ENCODE measurements around the gene DLX1.
A peak's percentile ranks its signal among the peaks of the same experiment; 100 is the strongest.
"Not testable (repeated sequence)": the region's sequence is repeated elsewhere in the genome, so short reads cannot be mapped to it uniquely, and the experiment has no call there.

The DLX1 gene

DNA sequence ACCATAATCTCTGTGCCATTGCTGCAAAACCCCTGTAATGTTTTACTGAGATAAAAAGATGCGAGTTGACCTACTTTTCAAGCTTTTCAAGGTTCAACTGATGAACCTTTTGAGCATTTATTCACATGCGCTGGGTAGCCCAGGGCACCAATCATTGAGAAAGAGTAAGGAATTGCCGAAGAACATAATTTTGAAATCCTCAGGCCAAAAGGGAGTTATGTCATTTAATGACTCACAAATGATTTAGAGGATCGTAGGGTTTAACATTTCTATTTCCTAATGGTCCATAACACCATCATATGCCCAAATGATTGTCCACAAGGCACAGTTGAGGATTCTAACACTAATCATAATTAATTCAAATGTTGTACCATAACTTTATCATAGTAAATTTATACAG is 20.2 kb upstream of the DLX1 start:
- DNase-seq (ENCODE audit: low spot score): no peak

DNA sequence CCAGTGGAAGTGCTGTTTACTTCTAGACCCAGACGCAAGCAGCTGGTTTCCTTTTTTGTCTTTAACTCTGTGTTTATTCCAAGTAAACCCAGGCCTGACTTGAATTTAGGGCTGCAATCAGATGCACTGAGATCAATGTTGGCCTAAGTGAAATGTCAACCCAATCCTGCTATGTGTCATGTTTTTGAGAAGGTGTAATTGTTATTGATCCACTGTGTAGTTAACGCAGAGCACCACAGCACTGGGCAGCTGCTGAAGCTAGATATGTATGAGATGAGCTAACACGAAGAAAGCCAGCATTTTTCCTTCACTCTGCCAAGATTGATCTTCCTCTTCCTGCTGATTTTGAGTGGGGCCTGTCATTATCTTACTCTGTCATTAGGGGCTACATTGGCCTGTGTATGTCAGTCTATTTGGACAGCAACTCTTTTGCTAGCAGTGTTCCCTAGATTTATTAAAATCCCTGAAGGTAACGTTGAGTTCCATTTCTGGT is 18.9 kb upstream of the DLX1 start:
- DNase-seq (ENCODE audit: low spot score): no peak

DNA sequence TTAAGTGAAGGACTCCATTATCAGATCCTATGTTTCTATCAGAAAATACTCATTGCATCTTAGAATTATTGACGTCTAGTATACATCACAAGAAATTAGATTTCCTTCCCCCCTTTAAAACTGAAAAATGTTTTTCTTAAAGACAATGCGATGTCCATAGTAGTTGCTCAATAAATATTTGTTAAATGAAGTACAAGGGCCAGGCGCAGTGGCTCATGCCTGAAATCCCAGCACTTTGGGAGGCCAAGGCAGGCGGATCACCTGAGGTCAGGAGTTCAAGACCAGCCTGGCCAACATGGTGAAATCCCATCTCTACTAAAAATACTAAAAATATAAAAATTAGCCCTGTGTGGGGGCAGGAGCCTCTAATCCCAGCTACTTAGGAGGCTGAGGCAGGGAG is 17.4 kb upstream of the DLX1 start:
- DNase-seq (ENCODE audit: low spot score): not testable (repeated sequence)

DNA sequence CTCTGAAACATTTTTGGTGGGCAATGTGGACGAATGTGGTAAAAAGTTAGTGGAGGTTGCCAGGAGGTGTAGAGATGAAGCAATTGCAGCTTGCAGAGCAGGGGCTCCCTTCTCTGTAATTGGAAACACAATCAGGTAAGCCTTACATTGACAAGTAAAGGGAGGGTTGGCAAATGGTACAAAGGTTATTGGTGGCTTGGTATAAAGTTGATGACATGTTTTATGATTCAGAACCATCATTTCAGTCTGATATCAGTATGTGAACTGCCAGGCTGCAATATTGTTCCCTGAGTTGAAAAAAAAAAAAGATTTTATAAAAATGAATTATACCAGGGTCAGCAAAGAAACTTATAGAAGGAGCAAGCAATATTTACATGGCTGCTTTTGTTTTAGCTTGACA is 14.4 kb upstream of the DLX1 start:
- no peak for DNase-seq (ENCODE audit: low spot score)

DNA sequence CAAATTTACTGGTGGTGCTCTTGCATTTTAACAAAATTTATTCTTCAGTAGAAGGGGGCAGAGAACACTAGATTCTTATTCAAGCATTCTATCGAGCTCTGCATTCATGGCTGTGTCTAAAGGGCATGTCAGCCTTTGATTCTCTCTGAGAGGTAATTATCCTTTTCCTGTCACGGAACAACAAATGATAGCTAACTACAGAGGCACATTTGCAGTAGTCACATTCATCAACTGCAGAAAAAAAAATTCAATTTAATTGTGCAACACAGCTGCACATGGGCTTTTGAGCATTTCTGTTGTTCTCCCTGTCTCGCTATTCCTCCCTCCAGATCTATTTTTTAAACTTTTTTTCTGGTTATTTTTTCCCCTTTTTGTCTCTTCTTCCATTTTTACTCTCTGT is 13.0 kb upstream of the DLX1 start:
- no peak for DNase-seq (ENCODE audit: low spot score)

DNA sequence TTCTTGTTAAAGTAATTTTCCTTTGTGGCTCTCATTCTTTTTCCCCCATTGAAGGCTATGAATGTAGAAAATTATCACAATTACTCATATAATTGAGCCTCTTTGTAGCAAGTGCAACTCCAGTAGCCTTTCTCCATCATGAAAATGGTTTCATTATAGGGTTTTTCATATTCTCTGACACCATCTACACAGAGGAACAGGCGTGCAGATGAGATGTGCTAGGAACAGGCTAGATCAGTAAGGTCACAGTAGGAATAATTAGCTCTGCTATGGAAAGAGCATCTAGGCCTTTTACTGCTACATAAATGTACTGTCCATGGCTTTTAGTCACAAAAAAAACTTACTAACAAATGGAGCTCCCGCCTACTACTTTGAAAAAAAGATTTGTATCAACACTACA is 12.6 kb upstream of the DLX1 start:
- DNase-seq (ENCODE audit: low spot score): no peak

DNA sequence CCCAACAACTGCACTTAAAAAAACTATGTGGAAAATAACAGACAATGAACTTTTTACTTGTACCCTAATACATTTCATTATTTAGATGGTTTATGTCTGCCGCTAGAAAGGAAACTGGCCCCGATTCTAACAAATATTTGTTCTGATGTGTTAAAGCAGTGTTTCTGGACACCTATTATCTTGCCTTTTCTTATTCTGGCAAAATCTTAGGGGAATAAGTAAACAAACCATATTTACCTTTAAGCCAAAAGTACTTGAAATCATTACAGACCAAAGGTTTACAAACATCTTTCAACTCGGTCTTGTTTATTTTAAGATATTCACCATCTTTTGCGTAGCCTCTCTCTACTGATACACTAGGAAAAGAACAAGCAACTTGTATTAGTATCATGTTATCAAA is 11.8 kb upstream of the DLX1 start:
- DNase-seq (ENCODE audit: low spot score): no peak

DNA sequence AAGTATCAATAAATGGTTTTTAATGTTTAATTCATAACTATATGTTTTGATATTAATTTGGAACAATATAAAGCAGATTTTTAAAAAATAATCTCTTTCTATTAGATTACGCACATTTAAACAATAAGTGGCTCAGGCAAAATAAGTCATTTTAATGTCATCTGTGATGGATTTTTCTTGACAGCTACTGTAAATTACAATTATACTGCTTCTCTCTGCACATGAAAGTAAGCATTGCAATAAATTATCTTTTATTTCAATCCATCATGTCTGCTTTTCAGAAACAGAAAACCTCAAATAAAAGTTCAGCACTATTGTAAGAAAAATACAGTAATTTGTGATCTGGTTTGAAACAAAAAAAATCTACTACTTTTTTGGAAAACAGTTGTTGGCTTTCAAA is 11.1 kb upstream of the DLX1 start:
- no peak for DNase-seq (ENCODE audit: low spot score)

DNA sequence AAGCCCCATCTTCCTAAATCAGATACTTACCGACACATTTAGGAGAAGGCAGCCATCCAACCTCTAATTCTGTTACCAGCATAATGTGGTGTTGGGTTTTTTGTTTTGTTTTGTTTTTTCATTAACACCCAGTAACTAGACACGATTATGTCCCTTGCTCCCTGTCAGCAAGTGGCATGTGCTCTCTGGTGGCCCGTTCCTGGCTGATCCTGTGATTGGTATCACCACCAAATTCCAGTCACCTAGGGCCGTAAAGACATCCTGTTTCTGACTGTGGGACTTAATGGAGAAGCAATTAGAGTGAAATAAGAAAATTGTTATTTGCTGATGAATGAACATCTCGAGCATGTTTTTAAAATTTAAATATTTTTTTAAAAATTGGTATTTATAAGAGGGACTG is 5.9 kb upstream of the DLX1 start:
- no peak for DNase-seq (ENCODE audit: low spot score)

DNA sequence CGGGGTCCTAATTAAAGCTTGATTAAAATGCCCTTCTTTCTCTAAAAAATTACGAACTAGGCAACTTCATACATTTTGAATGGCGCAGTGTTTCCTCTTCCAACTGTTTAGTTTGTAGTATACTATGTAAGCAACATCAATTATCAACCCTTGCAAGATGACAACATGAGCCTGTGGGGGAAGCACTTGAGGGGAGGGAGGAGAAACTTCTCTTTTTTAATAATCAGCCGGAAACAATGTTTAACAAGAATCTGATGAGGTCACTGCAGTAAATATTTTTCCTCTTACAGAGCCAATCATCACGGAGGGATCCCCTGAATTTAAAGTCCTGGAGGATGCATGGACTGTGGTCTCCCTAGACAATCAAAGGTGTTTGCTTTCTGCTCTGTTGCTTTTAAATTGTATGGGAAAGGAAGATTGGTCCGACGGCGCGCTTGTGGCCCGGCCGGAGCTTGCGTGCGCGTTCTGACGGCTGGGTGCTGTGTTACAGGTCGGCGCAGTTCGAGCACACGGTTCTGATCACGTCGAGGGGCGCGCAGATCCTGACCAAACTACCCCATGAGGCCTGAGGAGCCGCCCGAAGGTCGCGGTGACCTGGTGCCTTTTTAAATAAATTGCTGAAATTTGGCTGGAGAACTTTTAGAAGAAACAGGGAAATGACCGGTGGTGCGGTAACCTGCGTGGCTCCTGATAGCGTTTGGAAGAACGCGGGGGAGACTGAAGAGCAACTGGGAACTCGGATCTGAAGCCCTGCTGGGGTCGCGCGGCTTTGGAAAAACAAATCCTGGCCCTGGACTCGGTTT is 5.3 kb upstream of the DLX1 start:
- no peak for DNase-seq (ENCODE audit: low spot score)

DNA sequence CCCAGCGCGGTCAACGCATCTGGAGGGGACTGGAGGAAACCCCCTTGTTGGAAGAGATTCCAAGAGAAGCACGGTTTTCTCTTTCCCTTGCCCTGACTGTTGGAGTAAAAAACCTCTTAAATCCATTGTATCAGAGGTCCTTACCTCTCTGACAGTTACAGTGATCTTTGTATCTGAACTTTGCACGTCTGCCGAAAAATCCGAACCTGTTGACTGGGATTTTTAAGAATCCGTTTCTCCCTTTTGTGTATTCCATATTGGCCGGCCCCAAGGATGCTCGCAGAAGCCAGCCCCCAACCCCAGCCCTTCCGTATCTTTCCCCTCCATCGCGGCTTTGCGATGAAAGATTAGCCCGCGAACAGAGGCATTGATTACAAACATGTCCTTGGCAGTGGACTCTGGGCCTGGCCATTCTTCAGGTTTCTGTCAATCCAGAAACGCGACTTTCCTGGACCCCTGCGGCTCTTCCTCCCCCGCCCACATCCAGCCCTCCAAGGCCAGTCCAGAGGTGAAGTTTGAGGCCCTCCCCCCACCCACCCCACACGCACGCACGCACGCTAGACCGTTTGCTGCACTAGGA is 4.6 kb upstream of the DLX1 start:
- no peak for DNase-seq (ENCODE audit: low spot score)

DNA sequence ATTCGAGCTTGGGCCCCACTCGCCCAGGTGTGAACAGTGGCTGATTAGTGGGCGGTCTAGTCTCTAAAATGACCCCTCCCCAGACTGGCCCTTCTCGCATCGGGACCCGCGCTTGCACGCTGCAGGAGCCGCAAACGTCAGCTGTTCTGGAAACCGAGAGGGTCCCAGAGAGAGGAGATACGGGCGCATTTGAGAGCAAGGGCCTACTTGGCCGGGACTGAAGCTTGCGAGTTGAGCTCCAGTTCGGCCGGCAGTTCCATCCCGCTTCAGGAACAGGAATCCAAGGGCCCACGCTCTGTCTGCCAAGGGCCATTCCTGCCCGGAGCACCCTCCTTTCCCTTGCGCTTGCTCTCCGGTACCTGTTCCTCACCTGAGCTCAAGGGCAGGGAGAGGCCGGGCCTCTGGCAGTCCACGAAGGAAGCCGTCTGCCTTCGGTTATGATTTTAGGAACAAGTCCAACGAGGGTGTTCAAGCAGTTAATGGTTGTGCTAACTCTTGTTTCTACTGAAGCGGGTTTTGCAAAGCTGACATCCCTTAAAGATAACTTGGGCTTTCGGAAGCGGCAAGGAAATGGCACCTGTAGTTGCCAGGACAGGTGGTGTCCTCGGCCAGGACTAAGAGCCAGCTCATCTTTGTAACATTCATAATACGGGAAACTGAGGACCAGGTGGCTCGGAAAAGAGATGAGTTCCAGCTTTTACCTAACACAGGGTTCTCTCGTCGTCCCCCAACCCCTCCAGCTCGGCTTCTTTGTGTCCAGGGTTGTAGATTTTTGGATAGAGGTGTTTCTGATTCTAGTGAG is 3.9 kb upstream of the DLX1 start:
- DNase-seq (ENCODE audit: low spot score): no peak

DNA sequence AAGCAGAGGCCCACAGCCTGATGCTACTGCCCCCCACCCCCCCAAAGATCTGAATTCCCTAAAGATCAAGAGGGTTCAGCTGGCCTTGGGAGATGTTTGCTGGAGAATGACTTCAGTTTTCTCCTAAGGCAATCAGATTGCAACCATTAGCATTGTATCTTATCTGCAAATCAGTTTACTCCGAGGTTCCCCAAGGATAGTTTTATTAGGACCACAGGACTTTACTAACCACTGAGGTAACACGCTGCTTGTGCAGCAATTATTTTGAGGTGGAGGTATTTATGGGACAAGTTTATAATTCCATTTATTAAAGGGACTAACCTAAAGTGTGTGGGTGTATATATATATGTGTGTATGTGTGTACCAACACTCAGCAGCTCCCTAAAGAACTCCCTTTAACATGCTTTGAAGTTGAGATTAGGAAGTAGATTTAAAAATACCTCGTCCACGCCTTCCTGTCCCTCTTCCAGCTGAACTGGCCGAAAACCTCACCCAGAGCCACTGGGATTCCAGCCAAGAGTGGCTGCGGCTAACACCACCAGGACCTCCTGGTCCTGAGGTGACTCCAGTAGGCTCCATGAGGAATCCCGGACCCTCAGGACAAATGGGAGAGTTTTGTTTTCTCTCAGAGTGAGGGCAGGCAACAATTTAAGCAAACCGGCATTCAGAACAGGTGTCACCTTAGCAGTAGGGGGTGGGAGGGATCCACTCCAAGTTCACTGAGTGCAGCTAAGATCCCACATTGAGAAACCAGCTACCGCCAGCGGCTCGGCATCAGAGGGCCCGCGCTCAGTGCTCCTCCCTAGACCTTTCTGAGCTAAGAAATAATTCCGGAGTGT is 3.0 kb upstream of the DLX1 start:
- DNase-seq (ENCODE audit: low spot score): peak; percentile 29

DNA sequence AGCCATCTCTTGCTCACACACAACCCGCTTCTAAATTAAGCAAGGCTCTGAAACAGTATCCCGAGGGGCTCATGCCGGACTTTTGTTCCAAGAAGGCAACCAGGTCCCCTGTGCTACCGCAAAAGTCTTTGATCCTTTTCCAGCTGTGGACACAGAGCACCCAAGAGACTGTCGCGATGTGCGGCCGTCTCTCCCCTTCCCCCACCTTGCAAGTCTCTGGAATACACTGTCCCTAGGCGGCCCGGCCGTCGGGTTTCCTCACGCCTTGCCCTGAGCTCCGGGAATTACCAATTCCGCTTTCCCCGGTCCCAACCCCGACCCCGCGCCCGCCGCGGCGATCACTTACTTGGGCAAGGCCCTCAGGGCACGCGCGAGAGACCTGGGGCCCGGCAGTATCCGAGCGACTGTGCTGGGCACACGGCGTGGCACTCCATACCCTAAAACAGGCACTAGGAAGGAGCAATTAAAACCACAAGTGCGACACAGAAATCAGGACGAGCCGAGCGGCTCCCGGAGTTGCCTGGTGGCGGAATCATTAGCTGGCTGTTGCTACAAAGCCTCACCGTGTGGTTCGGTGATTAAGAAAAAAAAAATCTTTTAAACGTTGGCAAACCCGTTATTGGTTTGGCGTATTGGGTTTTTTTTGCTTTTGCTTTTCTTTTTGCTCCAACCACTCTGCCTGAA is 2.2 kb upstream of the DLX1 start:
- peak; percentile 10 for DNase-seq (ENCODE audit: low spot score)

DNA sequence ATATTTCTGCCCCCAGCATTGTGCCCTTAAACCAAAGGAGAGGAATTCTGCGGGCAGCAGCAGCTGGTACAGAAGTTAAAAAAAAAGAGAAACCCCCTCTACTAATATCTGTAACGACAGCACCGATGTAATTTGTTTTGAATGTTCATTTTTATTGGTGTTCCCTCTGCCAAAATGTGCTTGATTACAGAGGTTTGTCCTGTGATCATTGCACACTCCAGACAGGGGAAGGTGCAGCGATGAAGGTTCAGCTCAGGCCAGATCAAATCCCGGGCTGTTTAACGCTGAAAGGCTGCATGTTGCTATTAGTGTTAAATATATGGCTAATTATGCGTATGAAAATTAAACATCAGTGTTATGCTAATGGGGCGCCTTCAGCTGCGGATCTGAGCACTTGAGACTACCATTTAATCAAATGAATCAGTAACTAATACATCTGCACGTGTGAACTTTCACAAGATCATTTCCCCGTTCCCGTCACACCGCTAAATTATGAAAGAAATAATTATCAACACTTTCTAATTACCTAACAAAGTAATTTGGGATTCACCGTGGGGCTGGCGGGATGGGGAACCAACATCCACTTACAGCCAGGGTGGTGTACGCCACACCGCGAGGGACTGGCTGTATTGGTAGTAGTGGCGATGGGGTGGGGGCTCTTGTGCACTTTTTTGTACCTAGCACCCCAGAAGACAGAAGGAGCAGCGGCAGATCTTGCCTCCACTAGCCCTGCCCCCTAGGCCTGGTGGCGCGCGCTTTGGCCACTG is 1.5 kb upstream of the DLX1 start:
- DNase-seq (ENCODE audit: low spot score): no peak

DNA sequence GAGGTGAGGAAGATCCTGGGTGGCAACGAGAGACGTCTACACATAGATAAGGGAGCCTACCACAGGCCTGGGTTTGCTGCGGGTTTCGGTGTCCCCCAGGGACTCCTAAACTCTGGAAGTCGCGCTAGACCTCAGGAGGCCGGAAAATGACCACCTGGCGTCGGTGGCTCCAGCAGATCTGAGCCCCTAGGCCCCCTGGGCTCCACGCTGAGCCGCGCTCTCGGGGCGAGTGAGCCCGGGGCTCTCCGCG is 987 bp upstream of the DLX1 start:
- DNase-seq (ENCODE audit: low spot score): no peak

DNA sequence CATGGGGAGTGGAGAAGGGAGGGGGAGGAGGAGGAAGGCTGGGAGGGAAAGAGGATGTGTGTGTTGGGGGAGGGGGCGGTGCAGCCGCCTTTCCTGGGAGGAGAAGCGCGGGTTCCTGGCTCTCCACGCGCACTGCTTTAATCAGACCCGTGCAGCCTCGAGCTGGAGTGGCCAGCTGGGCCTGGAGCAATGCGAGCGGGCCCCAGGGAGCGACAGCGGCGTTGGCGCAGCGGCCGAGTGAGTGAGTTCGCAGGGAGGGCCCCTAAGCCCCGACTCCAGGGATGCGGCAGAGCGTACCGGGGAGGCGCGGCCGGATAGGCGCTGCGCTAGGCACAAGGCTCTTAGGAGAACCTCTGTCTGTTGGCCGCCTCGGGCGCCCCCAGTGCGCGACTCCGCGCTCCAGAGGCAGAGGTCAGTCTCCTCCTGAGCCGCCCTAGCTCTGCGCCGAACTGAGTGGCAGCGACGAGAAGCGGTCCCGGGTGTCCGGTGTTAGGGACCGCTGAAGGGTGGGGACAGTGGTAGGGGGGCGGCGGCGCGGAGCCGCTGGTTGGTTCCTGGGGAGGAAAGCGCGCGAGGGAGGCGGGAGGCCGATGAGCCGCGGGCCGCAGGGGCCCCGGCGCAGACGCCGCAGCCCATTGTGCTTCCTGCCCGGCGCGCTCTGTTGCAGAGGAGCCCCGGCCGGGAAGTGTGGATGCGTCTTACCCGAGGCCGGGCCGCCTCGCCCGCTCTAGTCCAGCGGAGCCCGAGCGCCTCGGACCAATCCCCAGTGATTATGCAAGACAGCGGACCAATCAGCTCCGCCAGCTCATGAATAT is 455 bp upstream of the DLX1 start:
- DNase-seq (ENCODE audit: low spot score): peak; percentile 95

DNA sequence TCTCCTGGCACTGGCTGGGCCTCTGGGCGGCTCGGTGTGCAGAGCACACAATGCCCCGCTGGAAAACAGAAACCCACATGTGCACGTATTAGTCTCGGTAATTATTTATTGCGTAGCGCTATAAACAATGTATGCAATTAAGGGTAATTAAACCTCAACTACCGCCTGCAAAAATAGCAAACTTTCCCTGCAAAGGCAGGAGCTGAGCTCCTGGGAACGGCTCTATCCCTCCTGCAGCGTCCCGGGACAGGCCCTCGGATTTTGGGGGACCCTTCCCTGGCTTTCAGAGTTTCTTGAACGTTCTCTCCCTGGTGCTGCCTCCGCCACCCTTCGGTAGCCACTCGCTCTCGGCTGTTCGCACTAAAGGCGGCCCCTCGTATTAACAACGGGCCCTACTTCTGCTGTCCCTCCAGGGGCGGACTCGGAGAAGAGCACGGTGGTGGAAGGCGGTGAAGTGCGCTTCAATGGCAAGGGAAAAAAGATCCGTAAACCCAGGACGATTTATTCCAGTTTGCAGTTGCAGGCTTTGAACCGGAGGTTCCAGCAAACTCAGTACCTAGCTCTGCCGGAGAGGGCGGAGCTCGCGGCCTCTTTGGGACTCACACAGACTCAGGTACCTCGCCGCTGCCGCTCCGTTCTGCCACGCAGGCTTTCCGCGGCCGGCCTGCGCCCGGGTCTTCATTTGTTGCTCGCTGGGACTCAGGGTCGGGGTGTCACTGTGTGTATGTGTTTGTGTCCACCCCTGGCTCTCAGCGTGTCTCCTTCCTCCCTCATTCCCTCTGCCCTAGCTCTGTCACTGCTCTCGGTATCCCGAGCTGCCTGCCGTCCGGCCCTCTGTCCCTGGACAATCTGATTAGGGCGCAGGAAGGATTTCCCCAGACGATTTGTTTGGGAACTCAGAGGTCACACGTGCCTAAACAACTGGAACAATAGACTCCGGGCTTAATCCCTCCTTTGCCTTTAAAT is 1.2 kb downstream of the DLX1 start:
- DNase-seq (ENCODE audit: low spot score): peak; percentile 77

DNA sequence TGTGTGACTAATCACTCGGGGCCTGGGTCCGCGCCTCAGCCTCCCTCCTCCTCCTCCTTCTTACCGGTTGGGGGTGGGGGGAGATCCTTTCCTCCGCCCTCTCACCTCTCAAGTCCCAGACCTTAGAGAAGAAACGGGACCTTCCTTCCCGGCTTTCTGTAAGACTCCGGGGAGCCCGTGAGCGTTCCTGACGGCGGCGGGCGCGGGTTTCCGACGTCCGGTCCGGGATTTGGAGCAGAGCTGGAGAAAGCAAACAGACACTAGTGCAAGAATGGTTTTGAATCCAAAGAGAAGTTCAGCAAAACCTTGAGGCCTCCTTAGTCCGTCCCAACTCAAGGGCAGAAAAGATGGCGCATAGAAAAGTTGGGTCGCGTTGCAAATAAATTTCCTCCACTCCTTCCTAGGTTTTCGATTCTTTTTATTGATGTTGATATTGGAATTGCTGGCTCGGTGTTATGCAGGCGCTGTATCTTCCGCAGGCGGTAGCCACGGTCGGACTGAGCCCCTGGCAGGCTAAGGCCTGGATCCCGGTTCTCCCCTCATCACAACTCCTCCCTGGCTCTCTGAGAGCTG is 2.0 kb downstream of the DLX1 start:
- no peak for DNase-seq (ENCODE audit: low spot score)
